HG02938 (cell line): ENCODE data around the gene POMGNT2.

Source experiments
- ATAC-seq: cut with Tn5 transposase; IDR thresholded peaks from one replicate; pipeline ENCODE4 v1.9.1; 2021; ENCODE audit warnings: mild to moderate bottlenecking, moderate library complexity; ENCODE audit not compliant: unreplicated experiment

POMGNT2 gene

GRCh38 chr3:43105596-43106292, at the start of gene POMGNT2:
Gene POMGNT2, minus strand, starts transcription at chr3:43106079. Its CDS starts 24,648 bp downstream, at chr3:43081431.
- ATAC-seq: peak; percentile 76

GRCh38 chr3:43154980-43155379, 49.1 kb upstream of the POMGNT2 start:
- no peak for ATAC-seq

- no peak for ATAC-seq
Measured at GRCh38 chr3:43153216-43154083, 47.6 kb upstream of the POMGNT2 start.

- ATAC-seq: no peak
Measured at GRCh38 chr3:43152649-43153048, 46.8 kb upstream of the POMGNT2 start.

- no peak for ATAC-seq
Measured at GRCh38 chr3:43148033-43148432, 42.2 kb upstream of the POMGNT2 start.

- no peak for ATAC-seq
Measured at GRCh38 chr3:43146599-43146998, 40.7 kb upstream of the POMGNT2 start.

GRCh38 chr3:43144761-43145490, 39.0 kb upstream of the POMGNT2 start:
- ATAC-seq: no peak

- no peak for ATAC-seq
Measured at GRCh38 chr3:43142472-43142871, 36.6 kb upstream of the POMGNT2 start.

- no peak for ATAC-seq
Measured at GRCh38 chr3:43138488-43139231, 32.8 kb upstream of the POMGNT2 start.

- ATAC-seq: no peak
Measured at GRCh38 chr3:43132870-43133636, 27.2 kb upstream of the POMGNT2 start.

GRCh38 chr3:43132193-43132592, 26.3 kb upstream of the POMGNT2 start:
- no peak for ATAC-seq

- ATAC-seq: no peak
Measured at GRCh38 chr3:43128464-43128863, 22.6 kb upstream of the POMGNT2 start.

- no peak for ATAC-seq
Measured at GRCh38 chr3:43126536-43126935, 20.7 kb upstream of the POMGNT2 start.

- ATAC-seq: no peak
Measured at GRCh38 chr3:43123895-43124294, 18.0 kb upstream of the POMGNT2 start.

GRCh38 chr3:43120937-43121336, 15.1 kb upstream of the POMGNT2 start:
- no peak for ATAC-seq

- ATAC-seq: no peak
Measured at GRCh38 chr3:43117257-43117656, 11.4 kb upstream of the POMGNT2 start.

- no peak for ATAC-seq
Measured at GRCh38 chr3:43113671-43114070, 7.8 kb upstream of the POMGNT2 start.

- no peak for ATAC-seq
Measured at GRCh38 chr3:43106293-43106628, 382 bp upstream of the POMGNT2 start.

GRCh38 chr3:43104660-43105595, 951 bp downstream of the POMGNT2 start:
- no peak for ATAC-seq
